ENCODE results near the gene TMEM207. TPM values are rescaled to one million over a fixed set of nuclear protein-coding genes. Genes with fewer than 3 reads are reported as not detected.

TMEM207 gene
- total RNA-seq, 1 donor from 2014 or later: not detected

- H3K4me1 ChIP-seq: no peaks in the 10 kb centered on the region
- no peaks in the 10 kb centered on the region for H3K36me3 ChIP-seq
- H4K20me1 ChIP-seq (ENCODE audit: low read depth): no peaks in the 10 kb centered on the region
- Mint-ChIP-seq H3K36me3 (no peaks in the 10 kb centered on the region), H3K4me3 (no peak overlapping the region), H3K27me3 (ENCODE audit: insufficient read depth, low read depth) (no peaks in the 10 kb centered on the region), H3K9me3 (no peaks in the 10 kb centered on the region), H3K27ac (no peak overlapping the region), H3K4me1 (no peaks in the 10 kb centered on the region)
- no peak overlapping the region for H2AFZ ChIP-seq (replicated peaks)
- TF ChIP-seq EZH2phosphoT487 (IDR thresholded peaks at IDR 0.05): no peak
- H3K27ac ChIP-seq: no peak overlapping the region
- no peak overlapping the region for H3K4me3 ChIP-seq
- no peak for DNase-seq (ENCODE audit: low spot score)
- H3K79me2 ChIP-seq (ENCODE audit: low read depth): no peaks in the 10 kb centered on the region
- H3K9ac ChIP-seq: no peak overlapping the region
- H3K9me3 ChIP-seq (ENCODE audit: low read depth): no peaks in the 10 kb centered on the region
- H3F3A ChIP-seq (ENCODE audit: low read depth): no peaks in the 10 kb centered on the region
- H3K4me2 ChIP-seq: no peak overlapping the region
- no peaks in the 10 kb centered on the region for H3K27me3 ChIP-seq
Observed at GRCh38 chr3:190455828-190456227, 6.1 kb upstream of the TMEM207 start.

GRCh38 chr3:190448256-190448655, 1.4 kb downstream of the TMEM207 start:
- Mint-ChIP-seq H3K4me3 (no peak overlapping the region), H3K9me3 (no peaks in the 10 kb centered on the region), H3K36me3 (no peaks in the 10 kb centered on the region), H3K27me3 (ENCODE audit: insufficient read depth, low read depth) (no peaks in the 10 kb centered on the region), H3K27ac (no peak overlapping the region), H3K4me1 (no peaks in the 10 kb centered on the region)
- DNase-seq (ENCODE audit: low spot score): no peak
- no peak overlapping the region for H3K27ac ChIP-seq
- no peak overlapping the region for H3K4me3 ChIP-seq
- no peak for TF ChIP-seq EZH2 (IDR thresholded peaks at IDR 0.05)
- TF ChIP-seq CTCF (IDR thresholded peaks at IDR 0.05): no peak
- TF ChIP-seq EZH2phosphoT487 (IDR thresholded peaks at IDR 0.05): no peak
- H3K4me2 ChIP-seq: no peak overlapping the region
- no peak overlapping the region for H3K9ac ChIP-seq
- no peaks in the 10 kb centered on the region for H3K9me3 ChIP-seq (ENCODE audit: low read depth)
- H4K20me1 ChIP-seq (ENCODE audit: low read depth): no peaks in the 10 kb centered on the region
- no peaks in the 10 kb centered on the region for H3K27me3 ChIP-seq
- no peaks in the 10 kb centered on the region for H3K4me1 ChIP-seq
- H2AFZ ChIP-seq (replicated peaks): no peak overlapping the region
- H3K79me2 ChIP-seq (ENCODE audit: low read depth): no peaks in the 10 kb centered on the region
- no peaks in the 10 kb centered on the region for H3K36me3 ChIP-seq
- H3F3A ChIP-seq (ENCODE audit: low read depth): no peaks in the 10 kb centered on the region

GRCh38 chr3:190446573-190447279, 3.0 kb downstream of the TMEM207 start:
- Histone ChIP-seq H2AFZ (replicated peaks) (peak overlapping the region; percentile 20), H3K4me3 (no peak overlapping the region), H3K27ac (no peak overlapping the region), H3K4me2 (no peak overlapping the region), H3K27me3 (no peaks in the 10 kb centered on the region), H3K9ac (no peak overlapping the region), H3K36me3 (no peaks in the 10 kb centered on the region), H3K79me2 (ENCODE audit: low read depth) (no peaks in the 10 kb centered on the region), H3K9me3 (ENCODE audit: low read depth) (no peaks in the 10 kb centered on the region), H3K4me1 (no peaks in the 10 kb centered on the region), H4K20me1 (ENCODE audit: low read depth) (no peaks in the 10 kb centered on the region), H3F3A (ENCODE audit: low read depth) (no peaks in the 10 kb centered on the region)
- Mint-ChIP-seq H3K36me3 (no peaks in the 10 kb centered on the region), H3K27ac (no peak overlapping the region), H3K4me1 (no peaks in the 10 kb centered on the region), H3K9me3 (no peaks in the 10 kb centered on the region), H3K27me3 (ENCODE audit: insufficient read depth, low read depth) (no peaks in the 10 kb centered on the region), H3K4me3 (no peak overlapping the region)
- no peak for DNase-seq (ENCODE audit: low spot score)
- TF ChIP-seq EZH2phosphoT487 (IDR thresholded peaks at IDR 0.05): no peak
- TF ChIP-seq EZH2 (IDR thresholded peaks at IDR 0.05): no peak
- TF ChIP-seq CTCF (IDR thresholded peaks at IDR 0.05): no peak

- H3K4me3 Mint-ChIP-seq: no peak overlapping the region
- Histone ChIP-seq H3K79me2 (ENCODE audit: low read depth) (no peaks in the 10 kb centered on the region), H4K20me1 (ENCODE audit: low read depth) (no peaks in the 10 kb centered on the region), H3K27me3 (no peaks in the 10 kb centered on the region), H3K27ac (no peak overlapping the region), H2AFZ (replicated peaks) (no peak overlapping the region), H3K4me3 (no peak overlapping the region), H3K4me1 (no peaks in the 10 kb centered on the region), H3K36me3 (no peaks in the 10 kb centered on the region), H3K9ac (no peak overlapping the region), H3K9me3 (ENCODE audit: low read depth) (no peaks in the 10 kb centered on the region), H3K4me2 (no peak overlapping the region), H3F3A (ENCODE audit: low read depth) (no peaks in the 10 kb centered on the region)
- H3K9me3 Mint-ChIP-seq: no peaks in the 10 kb centered on the region
- H3K27ac Mint-ChIP-seq: no peak overlapping the region
- H3K27me3 Mint-ChIP-seq (ENCODE audit: insufficient read depth, low read depth): no peaks in the 10 kb centered on the region
- TF ChIP-seq CTCF (IDR thresholded peaks at IDR 0.05) (no peak), EZH2phosphoT487 (IDR thresholded peaks at IDR 0.05) (no peak), EZH2 (IDR thresholded peaks at IDR 0.05) (no peak)
- no peaks in the 10 kb centered on the region for H3K36me3 Mint-ChIP-seq
- DNase-seq (ENCODE audit: low spot score): no peak
- no peaks in the 10 kb centered on the region for H3K4me1 Mint-ChIP-seq
Observed at GRCh38 chr3:190444576-190445145, 5.0 kb downstream of the TMEM207 start.

Measured in neural progenitor cell (in vitro differentiated cells).